ENCODE measurements around the gene TXLNG.

The TXLNG gene

DNA sequence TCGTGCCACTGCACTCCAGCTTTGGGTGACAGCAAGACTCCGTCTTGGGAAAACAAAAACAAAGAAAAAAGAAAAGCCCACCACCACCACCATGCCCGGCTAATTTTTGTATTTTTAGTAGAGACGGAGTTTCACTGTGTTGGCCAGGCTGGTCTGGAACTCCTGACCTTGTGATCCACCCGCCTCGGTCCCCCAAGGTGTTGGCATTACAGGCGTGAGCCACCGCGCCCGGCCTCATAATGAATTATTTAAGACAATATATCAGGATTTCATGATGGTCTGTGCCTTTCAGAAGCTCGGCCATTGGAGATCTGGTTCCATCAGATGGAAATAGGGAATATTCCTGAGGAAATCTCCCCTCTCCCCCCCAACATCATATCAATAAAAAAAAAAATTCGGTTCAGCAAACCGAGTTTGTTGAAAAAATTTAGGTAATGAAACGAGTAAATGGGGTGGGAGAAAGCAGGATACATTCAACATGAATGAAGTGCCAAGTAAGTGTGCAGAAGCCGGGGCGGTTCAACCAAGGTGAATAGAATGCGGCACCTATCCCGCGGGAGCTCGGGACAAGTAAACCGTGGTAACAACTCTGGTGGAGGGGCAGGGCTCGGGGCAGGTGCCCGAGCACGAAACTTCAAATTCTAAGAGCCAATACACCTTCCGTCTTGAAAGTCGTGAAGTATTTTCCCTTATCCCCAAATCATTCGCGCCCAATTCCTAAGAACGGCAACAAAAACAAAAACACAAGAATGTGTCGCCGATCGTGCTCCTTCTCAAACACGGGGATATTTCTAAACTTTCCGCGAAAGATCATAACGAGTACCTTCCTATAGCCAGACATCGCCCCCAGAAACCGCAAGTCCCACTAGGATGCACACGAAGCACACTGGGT lies 773 bp upstream of the TXLNG start:
- DNase-seq, result no peak

DNA sequence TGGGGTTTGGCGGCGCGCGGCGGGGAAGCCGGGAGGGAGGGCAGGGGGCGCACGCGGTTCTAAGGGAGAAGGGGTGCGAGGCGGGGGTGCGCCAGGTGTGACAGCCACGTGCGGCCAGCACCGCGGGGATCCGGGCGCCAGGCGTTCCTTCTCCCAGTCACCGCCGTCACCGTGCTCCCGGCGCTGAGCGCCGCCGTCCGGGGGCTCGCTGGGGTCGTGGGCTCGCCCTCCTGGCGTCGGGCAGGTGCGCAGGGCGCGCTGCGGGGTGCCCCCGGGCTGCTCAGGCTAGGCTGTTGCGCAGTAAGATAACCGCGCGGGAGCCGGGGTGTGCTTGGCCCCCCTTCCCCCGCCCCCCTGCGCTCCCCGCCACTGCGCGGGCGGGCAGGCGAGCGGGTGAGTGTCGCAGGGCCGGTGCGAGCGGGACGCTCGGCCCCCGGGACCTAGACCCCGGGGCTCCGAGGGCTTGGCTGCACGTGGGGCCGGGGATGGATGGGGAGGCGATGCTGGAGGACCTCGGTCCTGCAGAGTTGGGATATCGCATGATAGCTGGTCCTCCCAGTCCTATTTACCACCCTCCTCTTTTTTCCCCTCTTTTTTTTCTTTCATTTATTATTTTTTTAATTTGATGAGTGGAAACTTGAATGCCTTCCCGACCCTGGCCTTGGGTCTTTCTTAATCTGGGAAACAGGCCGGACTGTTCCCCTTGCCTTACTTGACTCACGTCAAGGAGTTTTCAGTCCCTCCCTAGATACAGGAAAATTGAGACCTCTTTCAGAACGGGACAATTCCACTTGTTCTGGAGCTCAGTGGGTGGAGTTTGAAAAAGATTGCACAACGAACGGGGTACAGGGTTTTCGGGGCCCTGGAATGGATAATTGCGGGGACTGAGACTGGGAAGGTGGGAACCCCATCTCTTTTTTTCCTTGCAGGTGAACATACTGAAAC lies 797 bp downstream of the TXLNG start:
- no peak for DNase-seq

DNA sequence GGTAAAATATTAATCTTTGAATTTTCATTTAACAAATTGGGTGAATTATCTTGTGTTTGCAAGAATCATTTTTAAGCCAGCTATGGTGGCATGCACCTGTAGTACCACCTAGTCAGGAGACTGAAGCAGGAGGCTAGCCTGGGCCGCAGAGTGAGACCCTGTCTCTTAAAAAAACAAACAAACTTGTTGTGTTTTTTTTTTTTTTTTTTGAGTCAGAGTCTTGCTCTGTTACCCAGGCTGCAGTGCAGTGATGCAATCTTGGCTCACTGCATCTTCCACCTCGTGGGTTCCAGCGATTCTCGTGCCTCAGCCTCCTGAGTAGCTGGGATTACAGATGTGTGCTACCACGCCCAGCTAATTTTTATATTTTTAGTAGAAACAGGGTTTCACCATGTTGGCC lies 2.2 kb downstream of the TXLNG start:
- DNase-seq, result no peak

DNA sequence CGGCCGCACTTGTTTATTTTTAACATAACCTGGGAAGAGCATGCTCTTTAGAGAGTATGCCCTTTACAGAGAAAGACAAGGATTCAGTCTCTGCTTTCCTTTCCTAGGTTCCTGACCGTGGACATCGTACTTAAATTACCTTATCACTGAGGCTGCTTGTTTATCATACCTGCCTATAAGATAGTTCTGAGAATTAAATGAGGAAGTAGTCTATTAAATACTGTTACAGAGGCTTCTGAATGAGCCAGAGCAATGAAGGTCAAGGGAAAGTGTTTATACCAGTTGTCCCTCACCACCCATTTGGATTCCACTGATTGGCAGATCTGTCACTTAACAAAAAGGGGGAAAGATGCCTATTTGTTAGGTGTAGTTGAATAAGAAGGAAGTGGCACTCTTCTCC lies 10.0 kb downstream of the TXLNG start:
- no peak for DNase-seq

DNA sequence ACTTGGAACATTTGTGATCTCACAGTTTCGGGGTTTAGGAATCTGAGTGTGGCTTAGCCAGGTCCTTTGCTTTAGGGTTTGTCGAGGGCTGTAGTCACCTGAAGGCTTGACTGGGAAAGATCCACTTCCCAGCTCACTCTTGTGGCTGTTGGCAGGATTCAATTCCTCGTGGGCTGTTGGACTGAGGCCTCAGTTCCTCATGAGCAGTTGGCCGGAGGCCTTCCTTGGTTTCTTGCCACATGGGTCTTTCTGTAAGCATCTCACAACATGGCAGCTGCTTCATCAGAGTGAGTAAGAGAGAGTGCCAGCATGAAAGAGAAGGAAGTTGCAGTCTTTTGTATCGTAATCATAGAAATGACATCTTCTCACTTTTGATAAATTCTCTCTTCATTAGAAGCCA lies 11.1 kb downstream of the TXLNG start:
- DNase-seq, result no peak

DNA sequence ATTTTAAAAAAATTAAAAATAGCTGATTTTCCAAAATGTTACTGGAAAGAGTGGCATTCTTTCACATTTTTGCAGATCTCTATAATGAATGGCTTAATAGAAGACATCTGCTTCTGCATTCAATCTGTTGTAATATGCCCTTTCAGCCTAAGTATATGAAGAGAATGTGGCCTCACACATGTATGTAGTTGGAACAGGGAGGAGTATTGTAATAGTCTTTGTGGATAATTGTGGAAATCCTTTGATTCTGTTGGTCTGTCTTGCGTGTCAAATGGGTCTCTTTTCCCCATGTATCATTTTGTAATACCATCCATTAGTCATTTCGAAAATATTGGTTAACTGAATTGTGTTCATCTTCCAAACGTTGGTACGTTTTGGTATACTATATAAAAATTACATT lies 11.6 kb downstream of the TXLNG start:
- DNase-seq, result no peak

DNA sequence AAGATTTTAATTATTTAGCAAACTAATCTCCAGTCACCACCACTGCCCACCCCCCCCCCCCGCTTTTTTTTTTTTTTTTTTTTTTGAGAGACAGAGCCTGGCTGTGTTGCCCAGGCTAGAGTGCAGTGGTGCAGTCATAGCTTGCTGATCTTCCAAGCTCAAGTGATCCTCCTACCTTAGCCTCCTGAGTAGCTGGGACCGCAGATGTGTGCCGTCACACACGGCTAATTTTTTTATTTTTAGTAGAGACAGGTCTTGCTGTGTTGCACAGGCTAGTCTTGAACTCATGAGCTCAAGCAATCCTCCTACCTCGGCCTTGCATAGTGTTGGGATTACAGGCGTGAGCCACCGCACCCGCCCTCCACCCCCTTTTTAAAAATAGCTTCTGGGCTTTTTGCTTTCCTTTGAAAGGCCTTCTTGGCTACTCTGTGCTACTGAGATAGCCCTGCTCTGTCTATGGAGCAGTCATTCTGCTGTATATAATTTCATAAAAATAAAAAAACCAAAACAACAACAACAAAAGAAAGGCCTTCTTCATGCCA lies 18.7 kb downstream of the TXLNG start:
- DNase-seq, result no peak

DNA sequence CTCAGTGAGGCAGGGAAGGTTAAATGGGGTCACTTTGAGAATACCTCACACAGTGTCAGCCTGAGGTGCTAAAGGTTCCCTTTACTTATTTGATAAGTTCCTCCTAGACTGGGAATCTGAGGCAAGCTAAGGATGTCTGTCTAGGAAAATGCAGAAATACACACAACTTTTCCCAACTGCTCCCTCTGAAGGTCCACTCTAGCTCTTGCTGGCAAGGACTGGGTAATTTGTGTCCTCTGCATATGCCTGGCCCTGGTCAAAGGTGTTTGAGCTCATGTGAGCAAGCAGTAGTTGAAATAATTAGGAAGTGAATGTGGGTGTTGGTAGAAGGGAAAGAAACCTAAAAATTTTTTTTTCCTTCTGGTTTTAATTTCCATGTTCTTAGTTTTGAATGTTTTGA lies 21.3 kb downstream of the TXLNG start:
- no peak for DNase-seq

DNA sequence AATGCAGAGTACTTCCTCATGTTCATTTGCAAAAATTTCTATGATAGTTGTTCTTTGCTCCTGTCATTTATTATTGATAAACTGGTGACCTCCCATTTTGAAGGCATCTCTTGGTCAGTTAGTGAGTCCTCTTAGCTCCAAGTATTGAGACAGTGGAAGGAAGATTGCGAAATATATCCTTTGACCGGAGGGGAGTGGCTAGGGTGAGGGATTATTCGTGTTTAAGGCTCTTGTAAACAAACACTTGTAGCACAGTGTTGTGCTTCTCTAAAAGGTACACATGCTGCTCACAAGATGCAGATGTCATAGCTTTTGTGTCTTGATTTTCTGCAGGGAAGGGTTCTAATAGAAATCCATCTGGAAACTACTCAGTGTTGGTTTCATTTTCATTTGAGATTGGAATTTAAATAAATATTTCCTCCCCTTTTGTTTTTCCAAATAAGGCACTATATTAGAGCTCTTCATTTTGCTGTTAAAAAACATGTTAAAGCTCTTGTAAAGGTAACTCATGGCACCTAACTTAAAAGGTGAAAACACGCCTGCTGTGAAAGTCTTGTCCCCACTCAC lies 21.8 kb downstream of the TXLNG start:
- DNase-seq, result no peak

DNA sequence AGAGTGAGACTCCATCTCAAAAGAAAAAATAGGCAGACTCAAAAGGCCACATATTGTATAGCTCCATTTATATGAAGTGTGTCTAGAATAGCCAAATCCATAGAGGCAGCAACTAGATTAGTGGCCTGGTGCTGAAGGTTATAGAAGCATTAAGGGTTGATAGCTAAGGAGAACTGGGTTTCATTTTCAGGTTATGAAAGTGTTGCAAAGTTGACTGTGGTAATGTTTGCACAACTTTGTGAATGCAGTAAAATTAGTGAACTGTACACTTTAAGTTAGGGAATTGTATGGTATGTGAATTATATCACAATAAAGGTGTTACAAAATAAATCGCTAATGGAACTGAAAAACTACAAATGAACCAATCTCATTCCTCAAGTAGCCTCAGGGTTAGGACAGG lies 28.3 kb downstream of the TXLNG start:
- DNase-seq, result peak; percentile 11

DNA sequence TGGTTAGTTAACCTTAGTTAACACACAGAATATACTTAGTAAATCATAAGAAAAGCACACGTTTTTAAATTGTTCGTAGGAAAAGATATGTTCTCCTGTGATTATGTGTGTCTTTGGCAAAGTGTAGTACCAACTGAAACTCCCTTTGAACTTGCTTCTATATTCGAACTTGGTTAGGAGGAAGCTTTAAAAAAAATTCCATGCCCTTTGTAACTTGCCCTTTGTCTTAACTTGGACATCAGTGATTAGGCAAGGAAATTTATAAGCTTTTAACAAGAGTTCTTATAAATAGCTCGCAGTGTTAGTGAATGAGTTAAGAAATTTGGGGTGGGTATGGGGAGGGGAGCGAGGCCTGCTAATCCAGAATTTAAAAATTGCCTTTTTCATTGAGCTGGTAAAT lies 33.4 kb downstream of the TXLNG start:
- no peak for DNase-seq

DNA sequence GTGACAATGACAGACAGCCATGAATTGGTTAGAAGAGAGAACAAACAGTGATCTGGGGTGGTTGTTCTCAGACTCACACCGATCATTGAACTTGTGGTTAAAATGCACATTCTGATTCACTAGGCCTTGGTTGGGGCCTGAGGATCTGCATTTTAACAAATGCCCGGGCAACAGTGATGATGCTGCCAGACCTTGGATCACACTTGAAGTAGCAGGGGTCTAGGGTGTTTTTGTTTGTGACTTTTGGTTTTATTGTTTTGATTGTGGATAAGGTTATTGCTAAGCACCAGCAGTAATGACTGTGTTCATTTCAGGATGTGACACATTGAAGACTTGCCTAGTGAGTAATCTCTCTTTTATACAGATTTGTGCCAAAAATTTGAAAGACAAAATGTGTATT lies 36.5 kb downstream of the TXLNG start:
- no peak for DNase-seq

DNA sequence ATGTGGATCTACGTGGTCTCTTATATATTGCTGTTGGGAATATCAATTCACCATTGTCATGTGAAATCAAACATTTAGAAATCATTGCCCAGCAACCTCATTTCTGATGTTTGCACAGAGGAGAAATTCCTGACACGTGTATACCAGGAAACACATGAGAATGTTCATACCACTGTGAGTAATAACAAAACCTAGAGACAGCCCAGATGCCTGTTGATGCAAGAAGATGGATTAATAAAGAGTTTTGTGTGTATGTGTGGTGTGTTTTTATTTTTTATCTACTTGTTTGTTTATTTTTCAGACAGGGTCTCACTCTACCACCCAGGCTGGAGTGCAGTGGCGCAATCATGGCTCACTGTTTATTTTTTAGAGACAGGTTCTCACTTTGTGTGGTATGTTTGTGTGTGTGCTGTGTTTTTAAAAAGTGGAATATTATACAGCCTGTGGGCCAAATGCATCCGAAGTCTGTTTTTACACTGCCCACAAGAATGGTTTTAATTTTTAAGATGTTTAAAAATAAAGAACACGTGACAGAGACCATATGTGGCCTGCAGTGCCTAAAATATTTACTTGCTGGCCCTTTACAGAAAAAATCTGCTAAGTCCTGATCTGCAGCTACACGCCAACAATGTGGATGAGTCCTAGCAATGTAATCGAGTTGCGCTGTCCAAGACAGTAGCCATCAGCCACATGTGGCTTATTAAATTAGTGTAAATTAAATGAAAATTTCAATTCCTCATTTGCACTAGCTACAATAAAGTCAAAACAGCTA lies 39.2 kb downstream of the TXLNG start:
- DNase-seq, result no peak

DNA sequence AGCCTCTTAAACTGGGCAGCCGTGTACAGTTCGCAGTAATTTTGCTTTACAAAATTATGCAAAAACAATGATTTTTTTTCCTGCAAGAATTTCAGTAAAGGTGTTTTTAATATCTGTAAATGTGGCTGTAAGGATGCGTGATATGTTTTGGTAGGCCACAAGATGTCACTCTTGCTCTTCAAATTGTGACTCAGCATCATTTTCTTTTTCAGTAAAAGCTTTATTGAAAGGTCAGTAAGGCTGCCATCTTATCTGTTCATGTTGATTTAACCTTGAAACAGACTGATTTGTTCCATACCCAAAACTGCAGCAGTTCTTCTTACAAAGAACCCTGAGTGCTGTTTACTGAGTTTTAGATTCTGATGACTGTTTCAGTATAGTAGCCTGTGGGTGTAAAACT lies 39.9 kb downstream of the TXLNG start:
- peak; percentile 0 for DNase-seq

DNA sequence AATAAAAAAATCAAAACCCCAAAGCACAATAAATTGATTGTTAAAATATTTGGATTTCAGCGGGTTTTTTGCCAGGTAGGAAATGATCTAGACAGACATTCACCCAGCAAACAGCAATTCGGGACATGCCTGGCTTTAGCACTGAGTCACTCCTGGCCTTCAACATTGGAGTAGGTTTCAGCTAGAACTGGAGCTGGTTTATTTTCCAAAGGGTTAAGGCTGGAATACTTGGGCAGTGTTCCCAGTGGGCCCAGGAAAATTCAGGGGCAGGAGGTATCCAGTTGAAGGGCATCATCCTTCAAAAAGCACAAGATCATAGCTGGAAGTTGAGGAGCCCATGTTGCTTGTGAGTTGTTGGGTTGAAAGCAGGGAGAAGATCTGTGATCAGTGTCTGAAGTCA lies 41.0 kb downstream of the TXLNG start:
- no peak for DNase-seq

DNA sequence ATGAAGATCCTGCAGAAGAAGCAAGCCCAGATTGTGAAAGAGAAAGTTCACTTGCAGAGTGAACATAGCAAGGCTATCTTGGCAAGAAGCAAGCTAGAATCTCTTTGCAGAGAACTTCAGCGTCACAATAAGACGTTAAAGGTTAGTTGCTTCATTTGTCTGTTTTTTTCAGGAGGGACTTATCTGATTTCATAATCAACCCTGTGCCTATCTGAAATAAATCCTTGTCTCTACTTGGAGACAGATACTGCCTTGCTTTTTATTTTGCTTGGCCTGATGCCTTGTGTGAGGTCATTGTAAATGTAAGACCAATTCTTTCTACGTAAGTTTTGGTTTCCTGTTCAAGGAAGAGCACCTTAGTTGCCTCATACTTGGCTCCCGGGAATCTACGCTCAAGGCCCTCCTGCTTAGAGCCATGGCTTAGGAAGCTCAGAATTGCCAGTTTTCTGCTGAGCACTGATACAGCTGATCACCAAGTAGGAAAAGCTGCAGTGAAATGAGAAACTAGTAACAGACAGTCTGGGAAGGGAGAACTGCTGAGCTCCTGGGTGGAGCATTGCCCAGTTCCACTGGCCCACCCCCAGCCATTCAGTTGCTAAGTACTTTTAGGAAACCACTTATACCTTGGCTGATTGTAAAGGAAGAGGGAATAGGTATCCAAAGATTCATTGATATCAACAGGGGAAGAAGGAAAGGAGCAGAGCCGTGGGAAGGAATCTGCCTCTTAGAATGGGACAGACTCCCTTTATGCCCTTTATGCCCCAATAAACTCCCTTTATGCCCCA lies 42.0 kb downstream of the TXLNG start:
- DNase-seq, result no peak

DNA sequence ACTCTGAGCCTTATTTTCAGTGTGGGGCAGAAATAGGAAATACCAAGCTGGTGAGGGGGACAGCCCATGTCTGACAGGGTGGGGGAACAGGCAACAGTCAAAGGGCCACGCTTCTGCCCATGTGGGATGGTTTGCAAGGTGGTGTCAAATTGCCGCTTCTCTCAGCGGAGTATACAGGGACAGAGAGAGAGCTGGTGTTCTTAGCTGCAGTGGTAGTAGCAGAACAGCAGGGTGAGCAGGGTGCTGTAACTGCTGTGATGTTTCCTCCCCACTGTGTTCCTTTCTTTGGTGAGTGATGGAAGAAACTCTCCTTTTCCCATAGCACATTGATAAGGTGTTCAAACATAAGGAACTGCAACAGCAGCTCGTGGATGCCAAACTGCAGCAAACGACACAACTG lies 46.0 kb downstream of the TXLNG start:
- no peak for DNase-seq

DNA sequence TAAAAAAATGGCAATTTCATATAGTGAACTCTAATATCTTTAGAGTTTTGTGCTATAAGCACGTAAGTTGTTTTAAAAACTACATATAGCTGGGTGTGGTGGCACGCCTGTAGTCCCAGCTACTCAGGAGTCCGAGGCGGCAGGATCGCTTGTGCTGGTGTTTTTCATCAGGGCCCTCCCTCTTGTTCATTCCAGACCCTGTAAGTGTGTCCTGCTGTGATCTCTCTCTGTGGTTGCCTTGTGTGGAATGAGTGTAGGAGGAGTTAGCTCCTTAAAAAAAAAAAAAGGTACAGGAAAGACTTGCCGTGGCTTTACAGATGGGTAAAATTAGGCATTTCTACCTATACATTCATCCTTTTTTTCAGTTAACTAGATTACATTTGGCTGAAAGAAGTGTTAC lies 48.5 kb downstream of the TXLNG start:
- no peak for DNase-seq

DNA sequence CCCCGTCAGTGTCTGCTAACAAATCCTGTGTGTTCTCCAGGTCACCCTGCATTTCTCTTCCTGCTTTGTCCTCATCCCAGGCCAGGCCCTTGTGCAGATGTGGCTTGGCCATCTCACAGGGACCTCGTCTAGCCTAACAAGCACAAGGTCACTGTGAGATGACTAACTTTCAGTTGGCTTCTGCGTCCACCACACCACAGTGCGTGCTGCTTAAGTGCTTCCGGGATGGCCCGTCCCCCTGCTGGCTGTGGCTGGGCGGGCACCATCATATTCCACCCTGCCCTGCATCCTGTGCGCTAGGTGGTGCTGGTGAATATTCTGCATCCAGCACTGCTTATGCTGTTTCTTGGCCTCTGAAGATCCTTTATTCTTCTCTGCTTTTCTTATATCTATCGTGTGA lies 50.1 kb downstream of the TXLNG start:
- DNase-seq, result no peak

DNA sequence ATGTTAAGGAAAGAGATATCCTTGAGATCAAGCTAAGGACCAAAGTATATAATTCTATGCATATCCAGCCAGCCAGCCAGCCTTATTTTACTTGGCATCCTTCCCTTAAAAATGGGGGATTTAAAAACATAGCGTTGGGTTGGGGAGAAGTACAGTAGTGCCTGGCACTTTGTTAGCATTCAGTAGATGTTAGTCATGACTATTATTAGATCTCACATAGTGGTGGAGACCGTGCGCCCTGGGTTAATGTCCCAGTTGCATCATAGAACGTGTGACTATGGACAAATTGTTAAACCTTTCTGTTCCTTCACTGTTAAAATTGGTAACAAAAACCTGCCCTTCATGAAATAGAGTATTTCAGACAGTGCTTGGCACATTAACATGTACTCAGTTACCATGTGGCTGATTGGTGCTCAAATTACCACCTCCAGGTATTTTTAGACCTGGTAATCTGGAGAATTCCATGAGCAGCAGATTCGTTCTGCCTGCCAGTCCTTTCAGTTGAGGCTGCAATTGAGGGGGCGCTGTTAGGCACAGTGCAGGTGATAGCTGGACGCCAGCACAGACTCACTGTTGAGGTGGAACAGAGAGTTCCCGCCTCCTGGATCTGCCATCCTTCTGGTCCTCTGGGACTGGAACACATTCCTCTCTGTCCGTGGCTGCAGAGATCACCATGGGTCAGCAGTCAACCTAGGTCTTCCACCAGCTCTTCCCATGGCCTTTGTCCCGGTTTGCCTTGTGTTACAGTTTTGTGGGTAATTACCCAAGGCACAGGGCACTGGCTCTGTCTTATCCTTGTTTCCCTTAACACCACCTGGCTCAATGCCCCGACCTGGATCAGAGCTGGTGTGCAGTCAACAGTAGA lies 52.2 kb downstream of the TXLNG start:
- no peak for DNase-seq
